Psoas muscle (tissue), 8 donors: ENCODE data around the gene ZNF500. TPM values are rescaled to one million over a fixed set of nuclear protein-coding genes. Genes with fewer than 3 reads are reported as not detected.

Source experiments
- ATAC-seq, 4 donors: fragments of 200-7000 bp; cut with Tn5 transposase; one replicate each; pipeline ENCODE4 v1.9.1; 2020; ENCODE audit warnings: moderate library complexity in 3 of 4, mild to moderate bottlenecking in 2 of 4
- DNase-seq, 2 donors: peaks; one replicate each; pipeline ENCODE4 v3.0.0-alpha.2; 2020
- H3K27ac ChIP-seq: fragments of 200-600 bp; one replicate; pipeline ENCODE4 v1.8.0; 2022
- H3K27me3 ChIP-seq, 3 donors: fragments of 200-600 bp in 1 of 3; one replicate each; pipeline versions ENCODE4 v1.6.1 to v1.8.0; 2013 to 2022; ENCODE audit warnings: low read length in 2 of 3, mild to moderate bottlenecking in 2 of 3, moderate library complexity in 1 of 3; ENCODE audit not compliant: insufficient read depth in 3 of 3
- H3K36me3 ChIP-seq, 2 donors: fragments of 200-600 bp in 1 of 2; one replicate each; pipeline versions ENCODE4 v1.6.1 to v1.8.0; 2013 to 2022; ENCODE audit warnings: low read depth in 1 of 2, mild to moderate bottlenecking in 1 of 2, moderate library complexity in 1 of 2; ENCODE audit not compliant: insufficient read depth in 1 of 2
- H3K4me1 ChIP-seq: fragments of 200-600 bp; one replicate; pipeline ENCODE4 v1.8.0; 2022
- H3K4me3 ChIP-seq: fragments of 200-600 bp; one replicate; pipeline ENCODE4 v1.8.0; 2022; ENCODE audit warnings: mild to moderate bottlenecking
- H3K9me3 ChIP-seq: fragments of 200-600 bp; one replicate; pipeline ENCODE4 v1.8.0; 2022
- WGBS, 3 donors: extraction: QIAGEN DNeasy Blood & Tissue Kit; methylation state at CpG; one replicate each; pipeline versions ENCODE4 v1.1.6 to v1.1.7; 2013; 5-methylcytosine and 5-hydroxymethylcytosine counted together
- intact Hi-C, 2 donors: fragments of 100-400 bp; cut with DNase I; formaldehyde crosslinking; loops; one replicate each; pipeline versions ENCODE4 v1.11.0 to v1.14.2; 2022
- polyA plus RNA-seq, 3 donors: library from polyadenylated mRNA; stranded (reverse); fragments of 200-250 nt; gene quantifications; one replicate each; pipeline ENCODE4 v1.2.3, GENCODE V29; 2013
- total RNA-seq, 4 donors: library from RNA; stranded (reverse); fragmentation: NEBNext Ultra II Directional in 2 of 4; extraction: Animal tissue kit (Norgen Biotek cat#: 25700) in 2 of 4; gene quantifications; one replicate each; pipeline versions ENCODE4 v1.2.1 to v1.2.4, GENCODE V29; 2021 to 2023
- TF ChIP-seq, protein P1 (sequence below): fragments of 200-600 bp; IDR thresholded peaks from one replicate; pipeline ENCODE4 v1.8.0; 2022; ENCODE audit warnings: antibody characterized with exemption
- donor health status: healthy with polysubstance abuse.
- donor health status: DM: no; HTN: no; CAD: no; lungs with moderate emphysema.
- donor health status: Bipolar disorder and iron deficiency.
- donor health status: healthy.
- donor health status: DM: yes; HTN: yes; CAD: no.
- donor health status: DM: no; HTN: no; CAD: no.
- donor health status: DM: no; HTN: no; CAD: no.
- donor health status: DM: yes; HTN: yes; CAD: no.

The ZNF500 gene
- total and polyA plus RNA-seq, 7 donors = 3.7 to 8.9 (median 7.0) TPM

DNA sequence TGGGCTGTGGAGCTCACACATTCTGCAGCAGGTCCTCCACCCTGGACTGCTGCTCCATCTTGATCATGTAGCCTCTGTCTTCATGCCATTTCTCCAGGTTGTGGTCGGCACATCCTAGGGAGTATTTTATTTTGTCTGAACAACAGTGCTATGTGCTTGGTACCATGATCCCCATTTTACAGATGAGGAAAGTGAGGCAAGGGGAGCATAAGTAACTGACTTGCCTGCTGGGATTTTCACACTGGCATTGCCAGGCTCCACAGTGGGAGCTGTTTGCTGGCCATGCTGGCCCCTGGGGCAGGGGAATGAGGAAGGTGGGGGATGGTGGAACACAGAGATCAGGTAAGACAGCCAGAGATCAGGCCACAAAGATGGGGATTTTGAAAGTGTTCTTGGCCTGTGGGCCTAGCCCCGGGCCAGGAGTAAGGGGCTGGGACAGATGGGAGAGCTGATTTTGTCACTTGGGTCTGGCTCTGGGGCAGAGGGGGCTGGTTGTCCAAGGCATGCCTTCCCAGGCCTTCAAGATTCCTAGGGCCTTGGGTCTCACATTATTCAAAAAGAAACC lies 9.3 kb upstream of the ZNF500 start:
- ATAC-seq (no peak), DNase-seq (no peak)
- H3K4me1 ChIP-seq = no peaks in the 10 kb centered on the region
- H3K9me3 ChIP-seq = no peaks in the 10 kb centered on the region
- H3K27me3 ChIP-seq = no peaks in the 10 kb centered on the region
- TF ChIP-seq, protein P1, sequence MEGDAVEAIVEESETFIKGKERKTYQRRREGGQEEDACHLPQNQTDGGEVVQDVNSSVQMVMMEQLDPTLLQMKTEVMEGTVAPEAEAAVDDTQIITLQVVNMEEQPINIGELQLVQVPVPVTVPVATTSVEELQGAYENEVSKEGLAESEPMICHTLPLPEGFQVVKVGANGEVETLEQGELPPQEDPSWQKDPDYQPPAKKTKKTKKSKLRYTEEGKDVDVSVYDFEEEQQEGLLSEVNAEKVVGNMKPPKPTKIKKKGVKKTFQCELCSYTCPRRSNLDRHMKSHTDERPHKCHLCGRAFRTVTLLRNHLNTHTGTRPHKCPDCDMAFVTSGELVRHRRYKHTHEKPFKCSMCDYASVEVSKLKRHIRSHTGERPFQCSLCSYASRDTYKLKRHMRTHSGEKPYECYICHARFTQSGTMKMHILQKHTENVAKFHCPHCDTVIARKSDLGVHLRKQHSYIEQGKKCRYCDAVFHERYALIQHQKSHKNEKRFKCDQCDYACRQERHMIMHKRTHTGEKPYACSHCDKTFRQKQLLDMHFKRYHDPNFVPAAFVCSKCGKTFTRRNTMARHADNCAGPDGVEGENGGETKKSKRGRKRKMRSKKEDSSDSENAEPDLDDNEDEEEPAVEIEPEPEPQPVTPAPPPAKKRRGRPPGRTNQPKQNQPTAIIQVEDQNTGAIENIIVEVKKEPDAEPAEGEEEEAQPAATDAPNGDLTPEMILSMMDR = no peak
- H3K27ac ChIP-seq = no peak overlapping the region
- H3K36me3 ChIP-seq = no peaks in the 10 kb centered on the region
- WGBS, 3 donors = 87 to 92% (median 92%) methylated on average over 2 of the region's 2 CpGs
- intact Hi-C loops = no loop called here
- H3K4me3 ChIP-seq = no peak overlapping the region

DNA sequence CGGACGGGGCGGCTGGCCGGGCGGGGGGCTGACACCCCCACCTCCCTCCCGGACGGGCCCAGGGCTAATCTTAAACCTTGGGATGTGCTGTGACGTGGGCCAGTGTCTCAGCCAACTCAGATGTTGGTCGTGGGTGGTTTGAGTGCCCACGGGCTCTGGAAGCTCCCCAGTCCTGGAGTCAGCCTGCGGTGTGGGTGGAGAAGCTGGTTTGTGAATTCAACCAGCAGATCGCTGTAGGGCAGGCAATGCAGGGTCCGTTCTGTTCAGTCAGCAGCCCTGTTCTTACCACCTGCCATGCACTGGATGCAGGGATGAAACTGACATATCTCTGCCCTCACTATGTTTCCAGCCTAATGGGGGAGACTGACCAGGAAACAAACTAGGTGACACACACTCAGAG lies 8.0 kb upstream of the ZNF500 start:
- H3K36me3 ChIP-seq = no peaks in the 10 kb centered on the region
- intact Hi-C loops = no loop called here
- no peaks in the 10 kb centered on the region for H3K27me3 ChIP-seq
- H3K27ac ChIP-seq = no peak overlapping the region
- 73 to 81% (median 79%) methylated on average over 10 to 13 of the region's 13 CpGs for WGBS, 3 donors
- H3K4me1 ChIP-seq = no peaks in the 10 kb centered on the region
- TF ChIP-seq, protein P1 = no peak
- H3K9me3 ChIP-seq = no peaks in the 10 kb centered on the region
- no peak overlapping the region for H3K4me3 ChIP-seq
- no peak for ATAC-seq
- no peak for DNase-seq

DNA sequence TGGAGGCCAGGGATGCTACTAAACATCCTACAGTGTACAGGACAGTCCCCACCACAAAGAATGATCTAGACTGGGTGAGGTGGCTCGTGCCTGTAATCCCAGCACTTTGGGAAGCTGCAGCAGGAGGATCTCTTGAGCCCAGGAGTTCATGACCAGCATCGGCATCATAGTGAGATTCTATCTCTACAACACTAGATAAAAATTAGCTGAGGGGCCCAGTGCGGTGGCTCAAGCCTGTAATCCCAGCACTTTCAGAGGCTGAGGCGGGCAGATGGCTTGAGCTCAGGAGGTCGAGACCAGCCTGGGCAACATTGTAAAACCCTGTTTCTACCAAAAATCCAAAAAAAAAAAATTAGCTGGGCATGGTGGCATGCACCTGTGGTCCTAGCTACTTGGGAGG lies 5.4 kb upstream of the ZNF500 start:
- Histone ChIP-seq H3K27me3 (no peaks in the 10 kb centered on the region), H3K9me3 (no peaks in the 10 kb centered on the region), H3K4me1 (peaks cover 5% of the 10 kb centered on the region), H3K27ac (no peak overlapping the region), H3K36me3 (no peaks in the 10 kb centered on the region), H3K4me3 (no peak overlapping the region)
- intact Hi-C loops = no loop called here
- TF ChIP-seq, protein P1 = no peak
- 75 to 81% (median 75%) methylated on average over 5 of the region's 5 CpGs for WGBS, 3 donors
- no peak for ATAC-seq
- DNase-seq = no peak

DNA sequence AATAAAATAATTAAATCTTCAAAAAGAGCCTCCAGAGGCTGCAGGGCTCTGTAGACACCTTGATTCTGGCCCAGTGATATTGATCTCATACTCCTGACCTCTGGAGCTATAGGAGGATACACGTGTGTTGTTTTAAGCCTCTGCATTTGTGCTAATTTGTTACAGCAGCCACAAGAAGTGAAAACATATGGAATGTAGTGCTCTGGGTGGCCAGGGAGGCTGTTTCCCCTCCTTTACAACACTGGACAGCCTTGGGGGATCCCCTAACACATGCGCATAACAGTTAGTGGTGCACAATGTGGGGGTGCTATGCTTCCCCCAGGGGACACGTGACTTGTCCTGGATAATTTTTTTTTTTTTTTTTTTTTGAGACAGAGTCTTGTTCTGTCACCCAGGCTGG lies 4.7 kb upstream of the ZNF500 start:
- no peak for DNase-seq

More for the DNA sequence above, 4.7 kb upstream of the ZNF500 start:
- WGBS, 3 donors = 48 to 64% (median 58%) methylated on average over 3 of the region's 3 CpGs
- Histone ChIP-seq H3K4me3 (no peak overlapping the region), H3K4me1 (peaks cover 5% of the 10 kb centered on the region), H3K27me3 (no peaks in the 10 kb centered on the region), H3K36me3 (no peaks in the 10 kb centered on the region), H3K9me3 (no peaks in the 10 kb centered on the region), H3K27ac (no peak overlapping the region)
- TF ChIP-seq, protein P1 = no peak
- ATAC-seq = no peak
- intact Hi-C loops = no loop called here
